ENCODE measurements around the gene MRM3. TPM values are rescaled to one million over a fixed set of nuclear protein-coding genes. Genes with fewer than 3 reads are reported as not detected.
"Not testable (repeated sequence)": the region's sequence is repeated elsewhere in the genome, so short reads cannot be mapped to it uniquely, and the experiment has no call there.

MRM3 gene
- total and polyA plus RNA-seq, 4 donors = 13.3 to 16.9 (median 15.4) TPM

GRCh38 chr17:801660-802059, 19.5 kb downstream of the MRM3 start:
- 89% methylated on average over 6 of the region's 6 CpGs for WGBS (ENCODE audit: insufficient coverage)
- no peak overlapping the region for H3K27ac ChIP-seq (ENCODE audit: low read depth, low read length)
- peaks cover 31% of the 10 kb centered on the region for H3K4me1 ChIP-seq (ENCODE audit: control insufficient read depth, insufficient read depth, low read length)
- no peaks in the 10 kb centered on the region for H3K9me3 ChIP-seq (ENCODE audit: control insufficient read depth, insufficient read depth, low read length)
- peaks cover 56% of the 10 kb centered on the region for H3K36me3 ChIP-seq (ENCODE audit: control insufficient read depth, insufficient read depth, low read length)
- H3K27me3 ChIP-seq (ENCODE audit: control insufficient read depth, insufficient read depth, low read length) = no peaks in the 10 kb centered on the region
- H3K4me3 ChIP-seq (ENCODE audit: low read depth, low read length) = no peak overlapping the region
- DNase-seq (ENCODE audit: low read depth in 4 of 6, low spot score in 6 of 6) = peak in 1 of 6 donors; percentile 29

GRCh38 chr17:802481-802880, 20.3 kb downstream of the MRM3 start:
- peaks cover 31% of the 10 kb centered on the region for H3K4me1 ChIP-seq (ENCODE audit: control insufficient read depth, insufficient read depth, low read length)

GRCh38 chr17:802901-803881, 21.0 kb downstream of the MRM3 start:
- no peaks in the 10 kb centered on the region for H3K27me3 ChIP-seq (ENCODE audit: control insufficient read depth, insufficient read depth, low read length)
- no peak overlapping the region for H3K27ac ChIP-seq (ENCODE audit: low read depth, low read length)
- peaks cover 31% of the 10 kb centered on the region for H3K4me1 ChIP-seq (ENCODE audit: control insufficient read depth, insufficient read depth, low read length)
- H3K9me3 ChIP-seq (ENCODE audit: control insufficient read depth, insufficient read depth, low read length) = no peaks in the 10 kb centered on the region
- 69% methylated on average over 35 of the region's 37 CpGs for WGBS (ENCODE audit: insufficient coverage)
- peak in 1 of 6 donors; percentile 34 for DNase-seq (ENCODE audit: low read depth in 4 of 6, low spot score in 6 of 6)
- peaks cover 62% of the 10 kb centered on the region for H3K36me3 ChIP-seq (ENCODE audit: control insufficient read depth, insufficient read depth, low read length)
- H3K4me3 ChIP-seq (ENCODE audit: low read depth, low read length) = no peak overlapping the region

More at GRCh38 chr17:802481-802880, 20.3 kb downstream of the MRM3 start:
- no peak overlapping the region for H3K27ac ChIP-seq (ENCODE audit: low read depth, low read length)
- no peak for DNase-seq (ENCODE audit: low read depth in 4 of 6, low spot score in 6 of 6)
- H3K9me3 ChIP-seq (ENCODE audit: control insufficient read depth, insufficient read depth, low read length) = no peaks in the 10 kb centered on the region
- peaks cover 57% of the 10 kb centered on the region for H3K36me3 ChIP-seq (ENCODE audit: control insufficient read depth, insufficient read depth, low read length)
- 85% methylated on average over 13 of the region's 14 CpGs for WGBS (ENCODE audit: insufficient coverage)
- no peaks in the 10 kb centered on the region for H3K27me3 ChIP-seq (ENCODE audit: control insufficient read depth, insufficient read depth, low read length)
- no peak overlapping the region for H3K4me3 ChIP-seq (ENCODE audit: low read depth, low read length)

- H3K9me3 ChIP-seq (ENCODE audit: control insufficient read depth, insufficient read depth, low read length) = no peaks in the 10 kb centered on the region
- H3K27ac ChIP-seq (ENCODE audit: low read depth, low read length) = peak overlapping the region; percentile 33
- H3K27me3 ChIP-seq (ENCODE audit: control insufficient read depth, insufficient read depth, low read length) = no peaks in the 10 kb centered on the region
- peak in 2 of 6 donors; percentile 63 to 70 for DNase-seq (ENCODE audit: low read depth in 4 of 6, low spot score in 6 of 6)
- no peak overlapping the region for H3K4me3 ChIP-seq (ENCODE audit: low read depth, low read length)
- peaks cover 28% of the 10 kb centered on the region for H3K4me1 ChIP-seq (ENCODE audit: control insufficient read depth, insufficient read depth, low read length)
- H3K36me3 ChIP-seq (ENCODE audit: control insufficient read depth, insufficient read depth, low read length) = peaks cover 56% of the 10 kb centered on the region
- 34% methylated on average over 34 of the region's 41 CpGs for WGBS (ENCODE audit: insufficient coverage)
Observed at GRCh38 chr17:804541-805435, 22.6 kb downstream of the MRM3 start.

GRCh38 chr17:805886-806285, 23.7 kb downstream of the MRM3 start:
- WGBS (ENCODE audit: insufficient coverage) = 86% methylated on average over 15 of the region's 23 CpGs

GRCh38 chr17:806346-806745, 24.2 kb downstream of the MRM3 start:
- Histone ChIP-seq H3K36me3 (ENCODE audit: control insufficient read depth, insufficient read depth, low read length) (peaks cover 46% of the 10 kb centered on the region), H3K27ac (ENCODE audit: low read depth, low read length) (no peak overlapping the region)
- WGBS (ENCODE audit: insufficient coverage) = 52% methylated on average over 3 of the region's 13 CpGs

More at GRCh38 chr17:805886-806285, 23.7 kb downstream of the MRM3 start:
- not testable (repeated sequence) for H3K27me3 ChIP-seq (ENCODE audit: control insufficient read depth, insufficient read depth, low read length); H3K27ac ChIP-seq (ENCODE audit: low read depth, low read length); H3K4me3 ChIP-seq (ENCODE audit: low read depth, low read length); DNase-seq (ENCODE audit: low read depth in 4 of 6, low spot score in 6 of 6); H3K9me3 ChIP-seq (ENCODE audit: control insufficient read depth, insufficient read depth, low read length)
- H3K36me3 ChIP-seq (ENCODE audit: control insufficient read depth, insufficient read depth, low read length) = peaks cover 46% of the 10 kb centered on the region
- H3K4me1 ChIP-seq (ENCODE audit: control insufficient read depth, insufficient read depth, low read length) = peaks cover 28% of the 10 kb centered on the region

GRCh38 chr17:806781-807522, 24.8 kb downstream of the MRM3 start:
- peaks cover 28% of the 10 kb centered on the region for H3K4me1 ChIP-seq (ENCODE audit: control insufficient read depth, insufficient read depth, low read length)
- 82% methylated on average over 26 of the region's 33 CpGs for WGBS (ENCODE audit: insufficient coverage)
- no peak overlapping the region for H3K27ac ChIP-seq (ENCODE audit: low read depth, low read length)
- H3K4me3 ChIP-seq (ENCODE audit: low read depth, low read length) = no peak overlapping the region
- no peaks in the 10 kb centered on the region for H3K9me3 ChIP-seq (ENCODE audit: control insufficient read depth, insufficient read depth, low read length)
- peaks cover 46% of the 10 kb centered on the region for H3K36me3 ChIP-seq (ENCODE audit: control insufficient read depth, insufficient read depth, low read length)
- peak in 1 of 6 donors; percentile 48 for DNase-seq (ENCODE audit: low read depth in 4 of 6, low spot score in 6 of 6)
- H3K27me3 ChIP-seq (ENCODE audit: control insufficient read depth, insufficient read depth, low read length) = no peaks in the 10 kb centered on the region

More at GRCh38 chr17:806346-806745, 24.2 kb downstream of the MRM3 start:
- no peak overlapping the region for H3K4me3 ChIP-seq (ENCODE audit: low read depth, low read length)
- H3K27me3 ChIP-seq (ENCODE audit: control insufficient read depth, insufficient read depth, low read length) = no peaks in the 10 kb centered on the region
- H3K4me1 ChIP-seq (ENCODE audit: control insufficient read depth, insufficient read depth, low read length) = peaks cover 28% of the 10 kb centered on the region
- DNase-seq (ENCODE audit: low read depth in 4 of 6, low spot score in 6 of 6) = no peak
- no peaks in the 10 kb centered on the region for H3K9me3 ChIP-seq (ENCODE audit: control insufficient read depth, insufficient read depth, low read length)

- DNase-seq (ENCODE audit: low read depth in 4 of 6, low spot score in 6 of 6) = no peak
- Histone ChIP-seq H3K9me3 (ENCODE audit: control insufficient read depth, insufficient read depth, low read length) (no peaks in the 10 kb centered on the region), H3K27ac (ENCODE audit: low read depth, low read length) (no peak overlapping the region), H3K36me3 (ENCODE audit: control insufficient read depth, insufficient read depth, low read length) (peaks cover 46% of the 10 kb centered on the region), H3K27me3 (ENCODE audit: control insufficient read depth, insufficient read depth, low read length) (no peaks in the 10 kb centered on the region), H3K4me3 (ENCODE audit: low read depth, low read length) (no peak overlapping the region), H3K4me1 (ENCODE audit: control insufficient read depth, insufficient read depth, low read length) (peaks cover 25% of the 10 kb centered on the region)
- 92% methylated on average over 28 of the region's 28 CpGs for WGBS (ENCODE audit: insufficient coverage)
Observed at GRCh38 chr17:807523-808294, 25.6 kb downstream of the MRM3 start.

Measured in spinal cord (tissue), 10 donors.